Forelimb muscle (tissue), 1 donor: ENCODE measurements around the gene DHRS4L2. TPM values are rescaled to one million over a fixed set of nuclear protein-coding genes. Genes with fewer than 3 reads are reported as not detected.
"Not testable (repeated sequence)": the region's sequence is repeated elsewhere in the genome, so short reads cannot be mapped to it uniquely, and the experiment has no call there.

Experiments
- DNase-seq: peaks from one replicate; pipeline ENCODE4 v3.0.0-alpha.2; 2013; ENCODE audit warnings: low read depth
- polyA plus RNA-seq: library from polyadenylated mRNA; unstranded; fragments of 120-200 nt; gene quantifications from one replicate; pipeline ENCODE4 v1.2.1, GENCODE V29; 2013; ENCODE audit not compliant: insufficient read length

Gene DHRS4L2
- polyA plus RNA-seq, 1 donor = 9.2 TPM

GRCh38 chr14:24018978-24019377 lies 30.2 kb downstream of the DHRS4L2 start:
- DNase-seq = not testable (repeated sequence)

DNA sequence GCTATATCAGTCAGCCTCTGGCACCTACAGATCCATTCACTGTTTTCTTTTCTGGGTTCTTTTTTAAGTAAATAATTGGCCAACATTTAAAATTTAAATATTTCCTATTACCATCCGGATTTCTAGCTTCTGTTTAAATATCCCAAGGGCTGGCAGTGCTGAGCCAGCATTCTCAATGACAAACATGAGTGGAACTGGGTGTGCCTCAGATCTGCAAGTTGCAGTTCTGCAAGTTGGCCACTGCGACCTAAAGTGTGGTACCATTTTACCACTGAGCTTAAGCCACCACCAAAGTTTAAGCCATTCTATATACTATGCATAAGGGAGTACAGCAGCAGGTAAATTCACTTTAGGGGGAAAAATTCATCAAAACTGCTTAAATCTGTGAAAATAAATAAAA lies 31.2 kb downstream of the DHRS4L2 start:
- DNase-seq = not testable (repeated sequence)

GRCh38 chr14:24020520-24020919 lies 31.8 kb downstream of the DHRS4L2 start:
- not testable (repeated sequence) for DNase-seq

DNA sequence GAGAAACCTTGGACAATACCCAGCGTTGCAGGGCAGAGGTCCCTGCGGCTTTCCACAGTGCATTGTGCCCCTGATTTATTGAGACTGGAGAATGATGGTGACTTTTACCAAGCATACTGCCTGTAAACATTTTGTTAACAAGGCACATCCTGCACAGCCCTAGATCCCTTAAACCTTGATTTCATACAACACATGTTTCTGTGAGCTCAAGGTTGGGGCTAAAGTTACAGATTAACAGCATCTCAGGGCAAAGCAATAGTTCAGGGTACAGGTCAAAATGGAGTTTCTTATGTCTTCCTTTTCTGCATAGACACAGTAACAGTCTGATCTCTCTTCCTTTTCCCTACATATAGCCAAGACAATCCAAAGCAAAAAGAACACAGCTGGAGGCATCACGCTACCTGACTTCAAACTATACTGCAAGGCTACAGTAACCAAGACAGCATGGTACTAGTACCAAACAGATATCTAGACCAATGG lies 36.2 kb downstream of the DHRS4L2 start:
- DNase-seq = not testable (repeated sequence)

- not testable (repeated sequence) for DNase-seq
Measured at GRCh38 chr14:24029687-24030086, 41.0 kb downstream of the DHRS4L2 start.

DNA sequence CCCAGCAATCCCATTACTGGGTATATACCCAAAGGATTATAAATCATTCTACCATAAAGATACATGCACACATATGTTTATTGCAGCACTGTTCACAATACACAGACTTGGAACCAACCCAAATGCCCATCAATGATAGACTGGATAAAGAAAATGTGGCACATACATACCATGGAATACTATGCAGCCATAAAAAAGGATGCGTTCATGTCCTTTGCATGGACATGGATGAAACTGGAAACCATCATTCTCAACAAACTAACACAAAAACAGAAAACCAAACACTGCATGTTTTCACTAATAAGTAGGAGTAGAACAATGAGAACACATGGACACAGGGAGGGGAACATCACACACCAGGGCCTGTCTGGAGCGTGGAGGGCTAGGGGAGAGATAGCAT lies 42.6 kb downstream of the DHRS4L2 start:
- DNase-seq = not testable (repeated sequence)

DNA sequence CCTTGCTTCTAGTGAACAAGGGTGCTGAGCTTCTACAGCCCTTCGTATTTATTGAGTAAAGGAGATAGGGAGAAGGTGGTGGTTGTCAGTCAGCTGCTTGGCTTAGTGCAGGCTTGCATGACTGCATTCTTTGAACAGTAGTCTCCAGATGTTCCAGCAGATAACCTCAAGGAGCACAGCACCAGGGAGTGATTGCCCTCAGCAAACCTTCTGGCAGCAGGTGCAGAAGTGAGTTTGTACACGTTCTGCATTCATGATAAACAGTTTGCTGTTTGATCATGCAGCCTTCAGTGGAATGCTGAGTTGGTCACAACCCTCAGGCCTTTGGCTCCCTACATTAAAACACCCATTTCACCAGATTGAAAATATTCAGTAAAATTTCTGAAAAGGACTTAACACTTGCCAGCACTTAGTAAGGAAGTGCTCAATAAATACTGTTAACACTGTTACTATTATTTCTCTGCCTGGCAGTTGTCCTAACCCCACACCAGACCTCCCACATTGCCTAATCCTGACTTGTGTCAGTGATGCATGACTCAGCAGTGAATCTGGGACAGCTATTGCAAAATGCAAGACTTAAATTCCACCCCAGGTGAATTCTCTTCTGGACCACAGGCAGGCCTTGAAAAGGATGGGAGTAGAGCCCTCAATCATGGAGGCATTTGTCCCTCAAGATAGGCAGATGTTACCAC lies 44.1 kb downstream of the DHRS4L2 start:
- DNase-seq = no peak

DNA sequence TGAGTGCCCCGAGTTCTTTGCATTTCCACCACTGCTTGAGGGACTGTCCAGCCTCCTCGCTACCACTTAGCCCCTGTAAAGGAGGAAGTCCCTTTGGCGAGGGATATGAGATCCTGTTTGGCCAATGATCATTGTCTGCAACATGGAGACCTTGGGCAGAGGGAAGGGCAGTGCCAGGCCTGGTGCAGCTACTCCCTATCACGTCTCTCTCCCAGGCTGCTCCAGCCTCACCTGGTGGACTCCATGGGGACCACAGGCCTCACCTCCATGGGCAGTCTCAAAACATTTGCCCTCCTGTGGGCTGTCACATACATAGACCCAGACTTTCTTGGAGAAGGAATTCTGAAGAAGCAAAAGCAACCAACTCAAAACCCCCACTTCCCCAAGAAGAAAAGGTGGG lies 47.0 kb downstream of the DHRS4L2 start:
- DNase-seq = not testable (repeated sequence)

- no peak for DNase-seq
Measured at GRCh38 chr14:24036169-24036962, 47.6 kb downstream of the DHRS4L2 start.

GRCh38 chr14:24036963-24037657 lies 48.4 kb downstream of the DHRS4L2 start:
- DNase-seq = not testable (repeated sequence)

- no peak for DNase-seq
Measured at GRCh38 chr14:24037658-24038037, 48.9 kb downstream of the DHRS4L2 start.

- no peak for DNase-seq
Measured at GRCh38 chr14:24038686-24039085, 50.0 kb downstream of the DHRS4L2 start.

- no peak for DNase-seq
Measured at GRCh38 chr14:24040692-24041091, 52.0 kb downstream of the DHRS4L2 start.

DNA sequence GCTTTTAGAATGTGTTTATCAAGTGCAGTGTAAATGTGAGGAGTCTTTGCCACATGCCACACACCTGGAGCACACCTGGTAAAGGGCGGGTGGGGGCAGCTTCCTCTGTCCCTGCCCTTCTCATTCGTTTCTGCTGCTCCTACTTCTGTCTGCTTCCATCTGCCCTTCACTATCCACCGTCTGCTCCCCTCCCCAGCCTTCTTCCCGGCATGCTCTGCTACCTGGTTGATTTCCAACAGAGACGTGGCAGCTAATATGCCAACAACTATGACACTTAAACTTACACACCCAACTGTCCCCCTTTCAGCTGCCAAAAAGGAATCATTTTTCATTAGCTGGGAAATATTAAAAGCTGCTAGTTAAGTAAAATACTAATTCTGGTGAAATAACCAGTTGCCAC lies 54.0 kb downstream of the DHRS4L2 start:
- DNase-seq = no peak

GRCh38 chr14:24049002-24049401 lies 60.3 kb downstream of the DHRS4L2 start:
- not testable (repeated sequence) for DNase-seq

DNA sequence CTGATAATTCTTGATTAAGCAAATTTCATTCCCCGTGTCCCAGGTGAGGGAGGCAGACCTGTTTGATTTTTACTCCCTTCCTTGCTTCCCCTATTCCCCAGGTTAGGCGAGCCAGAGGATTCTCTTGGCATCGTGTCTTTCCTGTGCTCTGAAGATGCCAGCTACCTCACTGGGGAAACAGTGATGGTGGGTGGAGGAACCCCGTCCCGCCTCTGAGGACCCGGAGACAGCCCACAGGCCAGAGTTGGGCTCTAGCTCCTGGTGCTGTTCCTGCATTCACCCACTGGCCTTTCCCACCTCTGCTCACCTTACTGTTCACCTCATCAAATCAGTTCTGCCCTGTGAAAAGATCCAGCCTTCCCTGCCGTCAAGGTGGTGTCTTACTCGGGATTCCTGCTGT lies 62.0 kb downstream of the DHRS4L2 start:
- not testable (repeated sequence) for DNase-seq

DNA sequence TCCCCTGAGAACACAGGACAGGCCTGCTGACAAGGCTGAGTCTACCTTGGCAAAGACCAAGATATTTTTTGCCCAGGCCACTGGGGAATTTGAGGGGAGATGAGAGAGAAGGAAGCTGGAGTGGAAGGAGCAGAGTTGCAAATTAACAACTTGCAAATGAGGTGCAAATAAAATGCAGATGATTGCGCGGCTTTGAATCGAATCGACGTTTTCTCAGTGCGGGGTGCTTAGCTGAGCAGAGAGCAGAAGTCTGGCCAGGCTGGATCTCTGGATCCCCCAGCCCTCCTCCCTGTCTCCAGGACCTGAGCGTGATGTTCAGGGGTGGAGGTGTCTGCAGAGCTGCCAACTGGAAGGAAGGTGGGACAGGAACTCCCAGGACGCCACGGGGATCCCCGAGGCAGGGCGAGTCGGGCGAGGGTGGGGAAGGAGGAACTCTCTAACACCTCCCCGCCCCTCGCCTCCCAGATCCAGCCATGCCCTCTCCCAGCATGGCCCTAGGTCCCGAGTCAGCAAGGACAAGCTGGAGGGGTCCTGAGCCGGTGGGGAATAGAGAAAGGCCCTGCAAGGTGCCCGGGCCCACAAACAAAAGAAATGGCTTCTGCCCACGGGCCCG lies 62.6 kb downstream of the DHRS4L2 start:
- no peak for DNase-seq

GRCh38 chr14:24051789-24052655 lies 63.3 kb downstream of the DHRS4L2 start, which contains the start of gene CARMIL3:
TSS of gene CARMIL3 (plus strand) at chr14:24052009. CDS start at chr14:24052154, 145 bp downstream.
- no peak for DNase-seq

- no peak for DNase-seq
Measured at GRCh38 chr14:24052656-24053547, 64.2 kb downstream of the DHRS4L2 start.
